K562 (cell line): ENCODE data around the gene CCL16. TPM values are rescaled to one million over a fixed set of nuclear protein-coding genes. Genes with fewer than 3 reads are reported as not detected.

Experiments
- ASH1L ChIP-seq: fragments of 450-650 bp; IDR thresholded peaks from 2 replicates; pipeline ENCODE4 v1.6.1; 2018; ENCODE audit warnings: borderline replicate concordance, mild to moderate bottlenecking, low read depth; ENCODE audit not compliant: partially characterized antibody
- BCOR ChIP-seq: fragments of 450-650 bp; IDR thresholded peaks from 2 replicates; pipeline ENCODE4 v1.6.1; 2016
- CBFA2T2 ChIP-seq: fragments of 450-650 bp; conservative IDR thresholded peaks from 2 replicates; pipeline ENCODE4 v1.6.1; 2017; ENCODE audit warnings: mild to moderate bottlenecking
- CC2D1A ChIP-seq: fragments of 450-650 bp; IDR thresholded peaks from 2 replicates; pipeline ENCODE4 v1.6.1; 2017; ENCODE audit warnings: mild to moderate bottlenecking
- CTBP1 ChIP-seq: fragments of 450-650 bp; IDR thresholded peaks from 2 replicates; pipeline ENCODE4 v1.6.1; 2016; ENCODE audit warnings: borderline replicate concordance
- CXXC5 ChIP-seq: fragments of 250-450 bp; sonication (Bioruptor Pico); IDR thresholded peaks from 2 replicates; pipeline ENCODE4 v1.8.0; 2022; ENCODE audit warnings: inconsistent platforms, mild to moderate bottlenecking, moderate library complexity
- ERF ChIP-seq: fragments of 450-650 bp; formaldehyde crosslinking; IDR thresholded peaks from 2 replicates; pipeline ENCODE4 v1.4.0; 2020; ENCODE audit warnings: mild to moderate bottlenecking, mixed read lengths
- ETS2 ChIP-seq: IDR thresholded peaks from 2 replicates; pipeline ENCODE4 v1.6.1; 2016; ENCODE audit warnings: borderline replicate concordance, missing genetic modification characterization, mild to moderate bottlenecking, moderate library complexity, missing compliant biosample characterization; ENCODE audit not compliant: poor library complexity, severe bottlenecking
- GATAD2A ChIP-seq: fragments of 450-650 bp; IDR thresholded peaks from 2 replicates; pipeline ENCODE4 v1.6.1; 2017
- HDAC1 ChIP-seq, 2 experiments: fragments of 450-650 bp; IDR thresholded peaks; 2 replicates each; pipeline ENCODE4 v1.6.1; 2016 to 2017; ENCODE audit warnings: inconsistent platforms in 1 of 2, mild to moderate bottlenecking in 1 of 2, moderate library complexity in 1 of 2
- KDM1A ChIP-seq, 2 experiments: fragments of 450-650 bp; IDR thresholded peaks; 2 replicates each; pipeline ENCODE4 v1.6.1; 2016; ENCODE audit warnings: mild to moderate bottlenecking in 2 of 2
- KHSRP ChIP-seq: fragments of 450-650 bp; IDR thresholded peaks from 2 replicates; pipeline ENCODE4 v1.6.1; 2017
- MTA2 ChIP-seq: fragments of 450-650 bp; IDR thresholded peaks from 2 replicates; pipeline ENCODE4 v1.6.1; 2016; ENCODE audit warnings: low read depth
- NR2C2 ChIP-seq, 2 experiments: fragments of 200-800 bp in 1 of 2; sonication (Bioruptor generic) in 1 of 2; sonication (generic) in 1 of 2; formaldehyde crosslinking in 1 of 2; IDR thresholded peaks; 2 replicates each; pipeline versions ENCODE4 v1.6.1 to v1.8.0; 2016 to 2022; ENCODE audit warnings: mild to moderate bottlenecking in 1 of 2, missing compliant biosample characterization in 1 of 2, missing genetic modification characterization in 1 of 2, missing genetic modification reagents in 1 of 2
- POLR2G ChIP-seq: fragments of 200-400 bp; formaldehyde crosslinking; IDR thresholded peaks from 2 replicates; pipeline ENCODE4 v1.6.1; 2017; ENCODE audit warnings: low read depth, mild to moderate bottlenecking, antibody characterized with exemption, low read length, moderate library complexity
- SOX6 ChIP-seq: fragments of 450-650 bp; IDR thresholded peaks from 2 replicates; pipeline ENCODE4 v1.6.1; 2014; ENCODE audit warnings: mild to moderate bottlenecking
- SRSF1 ChIP-seq: fragments of 200-400 bp; formaldehyde crosslinking; IDR thresholded peaks from 2 replicates; pipeline ENCODE4 v1.6.1; 2017; ENCODE audit warnings: mild to moderate bottlenecking, low read depth, low read length, moderate library complexity
- TRIM28 ChIP-seq: fragments of 450-650 bp; IDR thresholded peaks from 2 replicates; pipeline ENCODE4 v1.6.1; 2017
- U2AF2 ChIP-seq: fragments of 200-400 bp; formaldehyde crosslinking; optimal IDR thresholded peaks from 2 replicates; pipeline ENCODE3; 2017; ENCODE audit warnings: low read depth, mild to moderate bottlenecking, low read length
- ZEB2 ChIP-seq: fragments of 450-650 bp; IDR thresholded peaks from 2 replicates; pipeline ENCODE4 v1.6.1; 2016
- ZKSCAN1 ChIP-seq: fragments of 150-350 bp; IDR thresholded peaks from 2 replicates; pipeline ENCODE4 v1.6.1; 2016; ENCODE audit warnings: low read depth, low read length
- ZNF324 ChIP-seq: fragments of 250-450 bp; sonication (Bioruptor Pico); IDR thresholded peaks from 2 replicates; pipeline ENCODE4 v1.4.0; 2020; ENCODE audit warnings: mild to moderate bottlenecking
- polyA plus RNA-seq, 8 experiments: library from polyadenylated mRNA; depleted of rRNA in 4 of 8; stranded (reverse) in 5 of 8; unstranded in 3 of 8; fragments of >200 nt; fragmentation: Nextera tagmentation in 2 of 8; fragmentation: Illumina TruSeq in 1 of 8; extraction: Ambion mirVana in 2 of 8; extraction: Trizol in 1 of 8; gene quantifications; 2 replicates each; pipeline versions ENCODE4 v1.2.1 to v1.2.3, GENCODE V29; 2011 to 2014; ENCODE audit warnings: inconsistent platforms in 1 of 8, missing spikeins in 1 of 8
- total RNA-seq, 7 experiments: library from RNA; depleted of rRNA in 6 of 7; stranded (reverse); fragments of >200 nt in 6 of 7; fragmentation: Illumina TruSeq in 2 of 7; extraction: Trizol in 2 of 7; gene quantifications; 2 replicates each; pipeline versions ENCODE4 v1.2.1 to v1.2.3, GENCODE V29; 2011 to 2021; ENCODE audit warnings: low replicate concordance in 1 of 7
- TF ChIP-seq, protein P1 (sequence below): fragments of 250-450 bp; sonication (Bioruptor Pico); IDR thresholded peaks from 2 replicates; pipeline ENCODE4 v1.5.0; 2022; ENCODE audit warnings: mild to moderate bottlenecking
- TF ChIP-seq, protein P2 (sequence below): fragments of 250-450 bp; sonication (Bioruptor Pico); IDR thresholded peaks from 2 replicates; pipeline ENCODE4 v1.5.0; 2021
- TF ChIP-seq, protein P3 (sequence below), 2 experiments: IDR thresholded peaks in 1 of 2; conservative IDR thresholded peaks in 1 of 2; 2 replicates each; pipeline ENCODE4 v1.6.1; 2016; ENCODE audit warnings: low read depth in 2 of 2, mild to moderate bottlenecking in 1 of 2, missing compliant biosample characterization in 1 of 2, missing genetic modification characterization in 1 of 2, moderate library complexity in 1 of 2

The CCL16 gene
- total and polyA plus RNA-seq, 9 of the 15 experiments (the other 6 are each of a cell fraction or from before 2014, with no cell fraction given) = not detected

DNA sequence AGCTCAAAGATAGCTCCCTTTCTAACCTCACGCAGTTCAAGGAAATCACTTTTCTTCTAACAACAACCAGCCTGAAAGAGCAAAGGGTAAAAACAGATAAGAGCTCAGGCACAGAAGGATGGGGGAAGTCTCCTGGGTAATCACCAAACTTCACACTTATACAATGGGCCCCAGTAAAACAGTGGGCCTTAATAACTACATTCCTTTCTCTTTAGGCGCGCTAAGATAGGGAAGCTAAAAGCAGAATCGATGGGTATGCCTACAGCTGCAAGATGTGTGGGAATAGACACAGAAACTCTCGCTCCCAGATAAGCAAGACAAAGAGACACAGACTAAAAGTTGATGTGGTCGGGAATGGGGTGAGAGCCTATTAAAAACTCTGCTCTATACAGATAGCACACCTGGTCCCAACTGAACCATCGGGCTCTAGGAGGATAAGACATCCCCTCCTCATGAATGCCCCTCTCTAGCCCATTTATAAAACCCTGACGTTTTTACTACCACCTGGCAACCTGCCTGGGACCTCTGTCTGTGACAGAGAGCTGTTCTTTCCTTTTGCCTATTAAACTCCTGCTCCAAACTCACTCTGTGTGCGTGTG is 38.6 kb downstream of the CCL16 start (continued):
- TF ChIP-seq, protein P1, sequence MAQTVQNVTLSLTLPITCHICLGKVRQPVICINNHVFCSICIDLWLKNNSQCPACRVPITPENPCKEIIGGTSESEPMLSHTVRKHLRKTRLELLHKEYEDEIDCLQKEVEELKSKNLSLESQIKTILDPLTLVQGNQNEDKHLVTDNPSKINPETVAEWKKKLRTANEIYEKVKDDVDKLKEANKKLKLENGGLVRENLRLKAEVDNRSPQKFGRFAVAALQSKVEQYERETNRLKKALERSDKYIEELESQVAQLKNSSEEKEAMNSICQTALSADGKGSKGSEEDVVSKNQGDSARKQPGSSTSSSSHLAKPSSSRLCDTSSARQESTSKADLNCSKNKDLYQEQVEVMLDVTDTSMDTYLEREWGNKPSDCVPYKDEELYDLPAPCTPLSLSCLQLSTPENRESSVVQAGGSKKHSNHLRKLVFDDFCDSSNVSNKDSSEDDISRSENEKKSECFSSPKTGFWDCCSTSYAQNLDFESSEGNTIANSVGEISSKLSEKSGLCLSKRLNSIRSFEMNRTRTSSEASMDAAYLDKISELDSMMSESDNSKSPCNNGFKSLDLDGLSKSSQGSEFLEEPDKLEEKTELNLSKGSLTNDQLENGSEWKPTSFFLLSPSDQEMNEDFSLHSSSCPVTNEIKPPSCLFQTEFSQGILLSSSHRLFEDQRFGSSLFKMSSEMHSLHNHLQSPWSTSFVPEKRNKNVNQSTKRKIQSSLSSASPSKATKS (CRISPR knock-in tag) = no peak
- TF ChIP-seq MTA2 (peak; percentile 44; the same call in 1 of the 2 replicates), CTBP1 (0 out of 2 replicates have a peak, but pooled peaks have one; percentile 32), U2AF2 (no peak), SOX6 (peak; percentile 85), HDAC1 (IDR thresholded peaks at IDR 0.05) (peak in 1 of 2 experiments; percentile 56; a peak in 2 of 4 replicates), TRIM28 (no peak), GATAD2A (peak; percentile 35; the same call in 1 of the 2 replicates), SRSF1 (no peak), KDM1A (IDR thresholded peaks at IDR 0.05) (peak; percentile 85 to 91), CXXC5 (0 out of 2 replicates have a peak, but pooled peaks have one; percentile 20), ETS2 (tag) (no peak), ASH1L (no peak), POLR2G (no peak), ERF (CRISPR knock-in tag) (no peak), KHSRP (no peak), ZEB2 (0 out of 2 replicates have a peak, but pooled peaks have one; percentile 19), CC2D1A (peak; percentile 58; the same call in 1 of the 2 replicates), ZKSCAN1 (no peak), CBFA2T2 (peak; percentile 90), ZNF324 (no peak), NR2C2 (CRISPR knock-in tag; IDR thresholded peaks at IDR 0.05) (no peak), NR2C2 (tag; IDR thresholded peaks at IDR 0.05) (peak; percentile 51), BCOR (peak; percentile 14; the same call in 1 of the 2 replicates)
- TF ChIP-seq, protein P2, sequence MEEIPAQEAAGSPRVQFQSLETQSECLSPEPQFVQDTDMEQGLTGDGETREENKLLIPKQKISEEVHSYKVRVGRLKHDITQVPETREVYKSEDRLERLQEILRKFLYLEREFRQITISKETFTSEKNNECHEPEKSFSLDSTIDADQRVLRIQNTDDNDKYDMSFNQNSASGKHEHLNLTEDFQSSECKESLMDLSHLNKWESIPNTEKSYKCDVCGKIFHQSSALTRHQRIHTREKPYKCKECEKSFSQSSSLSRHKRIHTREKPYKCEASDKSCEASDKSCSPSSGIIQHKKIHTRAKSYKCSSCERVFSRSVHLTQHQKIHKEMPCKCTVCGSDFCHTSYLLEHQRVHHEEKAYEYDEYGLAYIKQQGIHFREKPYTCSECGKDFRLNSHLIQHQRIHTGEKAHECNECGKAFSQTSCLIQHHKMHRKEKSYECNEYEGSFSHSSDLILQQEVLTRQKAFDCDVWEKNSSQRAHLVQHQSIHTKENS (CRISPR knock-in tag) = no peak
- TF ChIP-seq, protein P3, sequence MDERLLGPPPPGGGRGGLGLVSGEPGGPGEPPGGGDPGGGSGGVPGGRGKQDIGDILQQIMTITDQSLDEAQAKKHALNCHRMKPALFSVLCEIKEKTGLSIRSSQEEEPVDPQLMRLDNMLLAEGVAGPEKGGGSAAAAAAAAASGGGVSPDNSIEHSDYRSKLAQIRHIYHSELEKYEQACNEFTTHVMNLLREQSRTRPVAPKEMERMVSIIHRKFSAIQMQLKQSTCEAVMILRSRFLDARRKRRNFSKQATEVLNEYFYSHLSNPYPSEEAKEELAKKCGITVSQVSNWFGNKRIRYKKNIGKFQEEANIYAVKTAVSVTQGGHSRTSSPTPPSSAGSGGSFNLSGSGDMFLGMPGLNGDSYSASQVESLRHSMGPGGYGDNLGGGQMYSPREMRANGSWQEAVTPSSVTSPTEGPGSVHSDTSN (CRISPR knock-in tag; IDR thresholded peaks at IDR 0.05; ENCODE audit: low read depth) = no peak
- TF ChIP-seq, protein P3 (tag; conservative IDR thresholded peaks at IDR 0.05; ENCODE audit: low read depth) = 0 out of 2 replicates have a peak, but pooled peaks have one; percentile 42
